Brain microvascular endothelial cell (primary cell): ENCODE measurements around the gene PHACTR1.

Experiments used
- DNase-seq: peaks from one replicate; pipeline ENCODE4 v3.0.0-alpha.2; 2020
- H3K27ac ChIP-seq: fragments of 250-450 bp; sonication (Bioruptor Pico); 2 replicates; pipeline ENCODE4 v1.5.1; 2020; ENCODE audit warnings: mild to moderate bottlenecking, moderate library complexity
- H3K27me3 ChIP-seq: fragments of 250-450 bp; sonication (Bioruptor Pico); replicated peaks from 2 replicates; pipeline ENCODE4 v1.5.1; 2020; ENCODE audit warnings: mild to moderate bottlenecking
- H3K36me3 ChIP-seq: fragments of 250-450 bp; sonication (Bioruptor Pico); replicated peaks from 2 replicates; pipeline ENCODE4 v1.5.1; 2020; ENCODE audit warnings: mild to moderate bottlenecking
- H3K4me3 ChIP-seq: 2 replicates; pipeline ENCODE4 v1.5.1; 2011; ENCODE audit warnings: low read depth, mild to moderate bottlenecking, control low read depth, low read length, moderate library complexity
- CTCF ChIP-seq: IDR thresholded peaks from 2 replicates; pipeline ENCODE4 v1.5.1; 2011; ENCODE audit warnings: low read depth, mild to moderate bottlenecking, moderate library complexity, low read length, control low read depth, inconsistent platforms; ENCODE audit errors: missing control alignments
- in situ Hi-C: cut with HindIII; loops from 2 replicates; pipeline ENCODE4 v1.10.0; 2017; ENCODE audit warnings: low sequenced_read_pairs, low pct_ligation_motif_present

Gene PHACTR1

GRCh38 chr6:13273202-13273930 lies 556.8 kb downstream of the PHACTR1 start:
- no peak for DNase-seq
- Histone ChIP-seq H3K36me3 (no peaks in the 10 kb centered on the region), H3K4me3 (no peak overlapping the region), H3K27ac (no peak overlapping the region), H3K27me3 (no peaks in the 10 kb centered on the region)
- TF ChIP-seq CTCF: no peak
- in situ Hi-C loops: no loop called here

- Histone ChIP-seq H3K36me3 (no peaks in the 10 kb centered on the region), H3K27ac (no peak overlapping the region), H3K4me3 (no peak overlapping the region), H3K27me3 (no peaks in the 10 kb centered on the region)
- TF ChIP-seq CTCF: no peak
- in situ Hi-C loops: no loop called here
- DNase-seq: no peak
Observed at GRCh38 chr6:13273931-13274706, 557.6 kb downstream of the PHACTR1 start.

DNA sequence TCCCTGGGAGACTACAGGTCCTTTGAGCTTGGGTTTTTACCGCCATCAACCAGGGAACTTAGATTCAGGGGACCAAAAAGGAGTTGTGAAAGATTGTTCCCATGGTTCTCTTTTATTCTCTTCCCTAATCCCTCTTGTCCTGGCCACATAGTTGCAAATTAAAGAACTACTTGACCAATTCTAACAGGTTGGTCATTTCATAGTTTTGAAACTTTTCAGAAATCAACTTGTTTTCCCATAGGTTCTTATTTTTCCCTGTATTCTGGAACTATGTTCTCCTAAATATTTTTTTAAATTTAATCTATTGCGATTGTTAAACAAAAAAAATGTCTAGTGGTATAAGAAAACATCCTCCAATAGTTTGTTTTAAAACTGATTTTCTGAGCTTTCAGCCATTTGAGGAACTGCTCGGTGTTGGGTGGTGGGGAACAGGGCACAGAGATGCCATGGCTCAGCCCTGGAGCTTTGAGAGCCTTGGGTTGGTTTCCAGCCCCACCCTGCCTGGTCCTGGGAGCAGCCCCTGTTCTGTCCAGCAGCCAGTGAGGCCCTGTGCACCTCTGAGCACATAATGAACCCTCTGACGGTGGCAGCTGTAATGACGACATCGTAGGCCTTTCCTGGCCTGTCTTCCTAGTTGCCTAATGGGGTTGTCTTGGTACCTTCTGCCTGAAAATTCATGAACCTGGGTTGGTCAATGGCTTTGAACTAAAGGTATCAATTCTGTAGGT lies 558.3 kb downstream of the PHACTR1 start:
- no peak for DNase-seq
- H3K27ac ChIP-seq: no peak overlapping the region
- no peaks in the 10 kb centered on the region for H3K36me3 ChIP-seq
- no peaks in the 10 kb centered on the region for H3K27me3 ChIP-seq
- no peak overlapping the region for H3K4me3 ChIP-seq
- TF ChIP-seq CTCF: no peak
- in situ Hi-C loops: no loop called here

DNA sequence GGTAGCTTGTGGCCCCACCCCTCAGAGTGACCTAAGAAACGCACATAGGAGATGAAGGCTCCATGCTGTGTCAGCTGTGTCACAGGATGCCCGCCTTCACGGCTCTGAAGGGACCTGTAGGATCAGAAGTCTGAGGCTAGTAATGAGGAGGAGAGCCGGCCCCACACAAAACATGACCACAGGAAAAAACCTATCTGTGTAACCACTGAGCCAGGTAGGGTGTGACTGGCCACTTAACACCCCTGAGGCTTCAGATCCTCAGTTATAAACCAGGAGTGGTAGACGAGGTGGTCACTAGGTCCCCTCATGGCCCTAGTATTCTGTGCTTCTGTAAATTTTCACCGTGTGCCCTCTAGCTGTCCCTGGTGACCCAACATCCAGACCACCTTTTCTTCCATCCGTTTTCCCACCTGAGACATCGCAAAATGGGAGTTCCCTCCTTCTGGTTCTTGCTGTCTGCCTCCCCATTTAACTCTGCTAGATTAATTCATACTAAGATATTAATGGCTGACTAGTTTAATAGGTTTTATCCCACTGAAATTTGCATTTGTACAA lies 558.9 kb downstream of the PHACTR1 start:
- H3K27ac ChIP-seq: no peak overlapping the region
- no peaks in the 10 kb centered on the region for H3K36me3 ChIP-seq
- DNase-seq: no peak
- no peaks in the 10 kb centered on the region for H3K27me3 ChIP-seq
- no peak overlapping the region for H3K4me3 ChIP-seq
- no peak for TF ChIP-seq CTCF
- in situ Hi-C loops: no loop called here

DNA sequence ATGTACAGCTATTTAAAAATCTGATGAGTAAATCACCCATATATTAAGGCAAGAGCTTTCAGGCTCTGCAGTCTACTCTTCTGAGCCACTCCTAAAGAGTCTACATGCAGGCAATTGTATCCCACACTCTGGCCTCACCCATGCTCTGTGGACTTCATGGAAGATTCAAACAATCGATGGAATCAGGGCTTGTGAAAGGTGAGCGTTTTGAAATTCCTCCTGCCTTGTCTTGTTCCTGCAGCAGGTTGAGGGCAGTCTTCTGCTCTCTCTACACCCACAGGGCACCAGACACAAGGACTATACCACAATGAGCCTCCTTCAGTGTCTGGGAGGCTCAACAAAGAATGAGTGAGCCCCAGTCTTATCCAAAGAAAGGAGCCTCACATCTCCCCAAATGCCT lies 560.7 kb downstream of the PHACTR1 start:
- Histone ChIP-seq H3K27me3 (no peaks in the 10 kb centered on the region), H3K4me3 (no peak overlapping the region), H3K36me3 (no peaks in the 10 kb centered on the region), H3K27ac (no peak overlapping the region)
- DNase-seq: no peak
- TF ChIP-seq CTCF: no peak
- in situ Hi-C loops: no loop called here
